ENCODE measurements around the gene RASL11B.

The RASL11B gene

DNA sequence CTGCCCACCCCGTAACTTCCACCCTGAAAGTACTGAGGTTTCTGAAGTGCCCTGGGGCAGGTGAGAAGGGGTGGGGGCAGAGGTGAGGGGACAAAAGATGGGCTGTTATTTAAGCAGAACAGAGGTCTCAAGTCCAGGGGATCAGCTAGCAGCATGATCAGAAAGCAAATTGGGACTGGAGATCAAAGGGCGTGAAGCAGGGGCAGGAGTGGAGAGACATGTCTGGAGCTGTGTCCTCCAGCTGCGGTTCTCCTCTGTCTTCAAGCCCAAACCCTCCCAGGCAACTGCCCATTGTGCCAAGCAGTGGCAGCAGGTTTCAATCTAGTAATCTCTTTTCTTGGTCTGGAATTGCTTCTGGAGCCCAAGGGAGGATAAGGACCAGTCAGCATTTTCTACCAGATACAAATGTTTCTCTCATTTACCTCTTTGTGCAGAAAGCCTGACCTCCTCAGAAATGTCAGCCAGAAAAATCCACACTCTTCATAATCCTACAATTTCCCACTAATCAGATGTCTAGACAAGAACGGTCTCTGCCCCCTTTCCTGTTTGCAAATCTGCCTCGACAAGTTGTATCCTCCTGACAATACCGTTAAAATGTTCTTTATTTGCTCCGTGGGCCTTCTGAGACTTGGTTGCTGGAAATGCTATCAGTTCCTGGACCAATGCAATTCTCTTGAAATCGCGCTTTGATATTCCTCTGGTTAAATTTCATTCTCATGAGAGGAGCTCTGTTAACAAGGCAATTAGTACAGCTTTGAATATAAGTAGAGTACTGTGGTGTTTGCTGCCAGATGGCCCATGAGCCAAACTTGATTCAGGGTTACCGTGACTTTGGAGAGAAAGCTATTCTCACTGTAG is 23.2 kb upstream of the RASL11B start:
- Histone ChIP-seq H3K9me3 (ENCODE audit: insufficient read depth, low read depth, low read length) (no peaks in the 10 kb centered on the region), H3K36me3 (ENCODE audit: insufficient read depth, low read length) (no peaks in the 10 kb centered on the region), H3K9me2 (replicated peaks; ENCODE audit: low read depth, low read length) (no peaks in the 10 kb centered on the region), H2AFZ (ENCODE audit: low read length) (no peak overlapping the region), H3K27me3 (ENCODE audit: insufficient read depth, low read length, poor library complexity, severe bottlenecking) (no peaks in the 10 kb centered on the region), H3K79me2 (ENCODE audit: insufficient read depth, low read length) (no peaks in the 10 kb centered on the region), H3F3A (ENCODE audit: low read depth) (no peaks in the 10 kb centered on the region), H4K20me1 (ENCODE audit: insufficient read depth, low read length, poor library complexity, severe bottlenecking) (no peaks in the 10 kb centered on the region), H3K4me1 (ENCODE audit: insufficient read depth, low read length, poor library complexity, severe bottlenecking) (no peaks in the 10 kb centered on the region), H3K9ac (ENCODE audit: low read depth, low read length, poor library complexity, severe bottlenecking) (no peak overlapping the region), H3K4me2 (ENCODE audit: low read depth, low read length, poor library complexity, severe bottlenecking) (no peak overlapping the region), H3K4me3 (ENCODE audit: low read length, poor library complexity, severe bottlenecking) (no peak overlapping the region)
- no peak for TF ChIP-seq EZH2phosphoT487 (IDR thresholded peaks at IDR 0.05; ENCODE audit: borderline replicate concordance)
- TF ChIP-seq, protein P1, sequence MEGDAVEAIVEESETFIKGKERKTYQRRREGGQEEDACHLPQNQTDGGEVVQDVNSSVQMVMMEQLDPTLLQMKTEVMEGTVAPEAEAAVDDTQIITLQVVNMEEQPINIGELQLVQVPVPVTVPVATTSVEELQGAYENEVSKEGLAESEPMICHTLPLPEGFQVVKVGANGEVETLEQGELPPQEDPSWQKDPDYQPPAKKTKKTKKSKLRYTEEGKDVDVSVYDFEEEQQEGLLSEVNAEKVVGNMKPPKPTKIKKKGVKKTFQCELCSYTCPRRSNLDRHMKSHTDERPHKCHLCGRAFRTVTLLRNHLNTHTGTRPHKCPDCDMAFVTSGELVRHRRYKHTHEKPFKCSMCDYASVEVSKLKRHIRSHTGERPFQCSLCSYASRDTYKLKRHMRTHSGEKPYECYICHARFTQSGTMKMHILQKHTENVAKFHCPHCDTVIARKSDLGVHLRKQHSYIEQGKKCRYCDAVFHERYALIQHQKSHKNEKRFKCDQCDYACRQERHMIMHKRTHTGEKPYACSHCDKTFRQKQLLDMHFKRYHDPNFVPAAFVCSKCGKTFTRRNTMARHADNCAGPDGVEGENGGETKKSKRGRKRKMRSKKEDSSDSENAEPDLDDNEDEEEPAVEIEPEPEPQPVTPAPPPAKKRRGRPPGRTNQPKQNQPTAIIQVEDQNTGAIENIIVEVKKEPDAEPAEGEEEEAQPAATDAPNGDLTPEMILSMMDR (conservative IDR thresholded peaks at IDR 0.05; ENCODE audit: low read length): no peak

DNA sequence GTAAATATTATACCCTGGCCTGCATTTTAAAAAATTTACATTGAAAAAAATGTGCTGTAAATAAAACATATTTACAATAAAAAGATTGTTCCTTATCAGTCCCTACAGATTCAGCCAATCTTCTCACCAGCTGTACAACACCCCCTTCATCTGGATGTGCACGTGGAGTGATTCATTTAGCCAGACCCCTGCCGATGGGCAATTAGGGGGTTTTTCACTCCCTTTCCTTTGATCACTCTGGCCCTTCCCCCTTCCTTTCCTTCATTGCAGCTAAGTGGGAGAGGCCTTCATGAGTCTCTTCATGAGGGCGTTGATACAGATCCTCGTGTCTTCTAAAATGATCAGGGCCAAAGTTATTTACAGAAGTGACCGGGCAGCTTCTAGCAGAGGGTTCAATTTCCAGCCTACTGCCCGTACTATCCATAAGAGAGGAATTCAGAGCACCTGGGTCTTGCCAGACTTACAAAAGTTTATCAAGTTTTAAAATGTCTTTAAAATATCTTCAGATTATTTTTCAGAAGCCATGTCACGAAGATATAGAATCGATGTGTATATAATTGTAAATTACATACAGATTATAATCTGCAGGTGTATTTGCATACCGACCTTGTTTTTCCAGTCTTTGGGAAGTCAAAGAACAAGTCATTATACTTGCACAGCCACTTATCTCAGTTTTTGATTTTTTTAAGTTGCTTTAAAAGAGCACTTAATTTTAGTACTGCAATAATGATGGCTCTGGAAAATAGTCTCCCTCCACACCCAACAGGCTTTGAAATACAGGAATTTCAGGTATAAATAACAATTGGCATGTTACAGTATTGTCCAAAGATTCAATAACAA is 21.4 kb upstream of the RASL11B start:
- no peaks in the 10 kb centered on the region for H3K79me2 ChIP-seq (ENCODE audit: insufficient read depth, low read length)
- no peak overlapping the region for H2AFZ ChIP-seq (ENCODE audit: low read length)
- H4K20me1 ChIP-seq (ENCODE audit: insufficient read depth, low read length, poor library complexity, severe bottlenecking): no peaks in the 10 kb centered on the region
- no peaks in the 10 kb centered on the region for H3K9me2 ChIP-seq (replicated peaks; ENCODE audit: low read depth, low read length)
- H3K36me3 ChIP-seq (ENCODE audit: insufficient read depth, low read length): no peaks in the 10 kb centered on the region
- H3K4me1 ChIP-seq (ENCODE audit: insufficient read depth, low read length, poor library complexity, severe bottlenecking): no peaks in the 10 kb centered on the region
- no peaks in the 10 kb centered on the region for H3K27me3 ChIP-seq (ENCODE audit: insufficient read depth, low read length, poor library complexity, severe bottlenecking)
- no peak overlapping the region for H3K4me2 ChIP-seq (ENCODE audit: low read depth, low read length, poor library complexity, severe bottlenecking)
- H3K9ac ChIP-seq (ENCODE audit: low read depth, low read length, poor library complexity, severe bottlenecking): no peak overlapping the region
- no peak overlapping the region for H3K4me3 ChIP-seq (ENCODE audit: low read length, poor library complexity, severe bottlenecking)
- TF ChIP-seq, protein P1 (conservative IDR thresholded peaks at IDR 0.05; ENCODE audit: low read length): no peak
- TF ChIP-seq EZH2phosphoT487 (IDR thresholded peaks at IDR 0.05; ENCODE audit: borderline replicate concordance): no peak
- H3K9me3 ChIP-seq (ENCODE audit: insufficient read depth, low read depth, low read length): no peaks in the 10 kb centered on the region
- no peaks in the 10 kb centered on the region for H3F3A ChIP-seq (ENCODE audit: low read depth)

- no peak overlapping the region for H3K4me2 ChIP-seq (ENCODE audit: low read depth, low read length, poor library complexity, severe bottlenecking)
- no peaks in the 10 kb centered on the region for H3K36me3 ChIP-seq (ENCODE audit: insufficient read depth, low read length)
- no peaks in the 10 kb centered on the region for H3F3A ChIP-seq (ENCODE audit: low read depth)
- no peak for TF ChIP-seq EZH2phosphoT487 (IDR thresholded peaks at IDR 0.05; ENCODE audit: borderline replicate concordance)
- TF ChIP-seq, protein P1 (conservative IDR thresholded peaks at IDR 0.05; ENCODE audit: low read length): no peak
- H3K9ac ChIP-seq (ENCODE audit: low read depth, low read length, poor library complexity, severe bottlenecking): no peak overlapping the region
- no peaks in the 10 kb centered on the region for H4K20me1 ChIP-seq (ENCODE audit: insufficient read depth, low read length, poor library complexity, severe bottlenecking)
- H3K27me3 ChIP-seq (ENCODE audit: insufficient read depth, low read length, poor library complexity, severe bottlenecking): no peaks in the 10 kb centered on the region
- H3K9me3 ChIP-seq (ENCODE audit: insufficient read depth, low read depth, low read length): no peaks in the 10 kb centered on the region
- H3K9me2 ChIP-seq (replicated peaks; ENCODE audit: low read depth, low read length): no peaks in the 10 kb centered on the region
- H3K79me2 ChIP-seq (ENCODE audit: insufficient read depth, low read length): no peaks in the 10 kb centered on the region
- no peaks in the 10 kb centered on the region for H3K4me1 ChIP-seq (ENCODE audit: insufficient read depth, low read length, poor library complexity, severe bottlenecking)
- no peak overlapping the region for H3K4me3 ChIP-seq (ENCODE audit: low read length, poor library complexity, severe bottlenecking)
- no peak overlapping the region for H2AFZ ChIP-seq (ENCODE audit: low read length)
These were observed 20.2 kb upstream of the RASL11B start for GRCh38 chr4:52841682-52842456.

Measured in Loucy (cell line).